Daoy (cell line): ENCODE data around the gene MRPL47. TPM values are rescaled to one million over a fixed set of nuclear protein-coding genes. Genes with fewer than 3 reads are reported as not detected.

Experiments
- DNase-seq: peaks from one replicate; pipeline ENCODE4 v3.0.0-alpha.2; 2015; ENCODE audit warnings: low read depth
- total RNA-seq: library from RNA; depleted of rRNA; stranded (reverse); fragments of >200 nt; shearing (Covaris generic); gene quantifications from 2 replicates; pipeline ENCODE4 v1.2.3, GENCODE V29; 2014; rRNA removed

MRPL47 gene
- total RNA-seq, 1 experiment from 2014 or later = 123 TPM

DNA sequence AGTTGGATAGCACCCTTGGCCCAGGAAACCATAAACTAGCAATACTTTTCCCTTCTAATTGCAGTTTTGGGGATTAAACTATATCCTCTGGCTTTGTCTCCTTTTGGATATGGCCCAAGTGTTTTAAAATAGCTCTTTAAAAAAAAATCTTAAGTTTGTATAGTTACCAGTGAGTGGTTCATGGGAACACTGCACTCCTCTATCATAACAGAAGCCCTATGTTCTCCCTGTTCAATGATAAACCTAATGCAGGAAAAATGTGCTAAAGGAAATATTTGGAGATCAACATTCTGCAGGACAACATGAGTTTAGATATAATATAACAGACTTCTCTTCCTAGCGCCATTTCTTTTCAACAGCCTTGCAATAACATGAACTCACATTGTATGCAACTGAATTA, 13.1 kb downstream of the MRPL47 start:
- no peak for DNase-seq

DNA sequence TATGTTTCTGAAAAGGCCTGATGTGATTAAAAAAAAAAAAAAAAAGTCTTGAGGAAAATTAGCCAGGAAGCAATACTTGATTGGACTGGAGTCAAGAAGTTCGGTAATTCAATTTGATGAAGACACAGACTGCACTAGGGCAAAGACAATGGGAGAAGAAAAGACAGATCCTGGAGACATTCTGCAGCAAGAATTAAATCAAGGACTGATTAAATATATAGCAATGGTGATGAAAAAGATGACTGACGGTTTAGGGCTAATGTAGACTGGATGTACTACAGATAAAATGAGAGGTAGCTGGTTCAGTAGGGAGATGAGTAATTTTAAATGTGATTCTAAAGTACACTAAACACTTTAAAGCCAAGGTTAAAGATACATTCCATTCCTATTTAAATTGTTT, 13.8 kb downstream of the MRPL47 start:
- no peak for DNase-seq

DNA sequence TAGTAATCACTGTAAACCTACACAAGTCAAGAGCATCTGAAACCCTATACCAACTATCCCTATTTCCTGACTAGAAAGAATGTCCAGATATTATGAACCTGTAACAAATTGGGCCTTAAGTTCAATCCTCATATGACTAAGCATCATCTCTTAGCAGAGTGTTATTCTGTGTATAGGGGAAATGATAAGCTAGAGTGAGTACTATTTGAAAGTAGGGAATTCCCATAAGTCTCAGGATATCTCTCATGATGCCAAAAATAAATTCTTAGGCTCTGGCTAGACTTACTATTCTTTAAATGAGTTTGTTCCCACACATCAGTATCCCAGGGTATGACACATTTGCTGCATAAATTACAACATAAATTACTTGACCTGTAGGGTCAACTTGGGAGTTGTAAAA, 15.3 kb downstream of the MRPL47 start:
- no peak for DNase-seq

- DNase-seq = no peak
Observed at GRCh38 chr3:179580992-179581391, 23.4 kb downstream of the MRPL47 start.

DNA sequence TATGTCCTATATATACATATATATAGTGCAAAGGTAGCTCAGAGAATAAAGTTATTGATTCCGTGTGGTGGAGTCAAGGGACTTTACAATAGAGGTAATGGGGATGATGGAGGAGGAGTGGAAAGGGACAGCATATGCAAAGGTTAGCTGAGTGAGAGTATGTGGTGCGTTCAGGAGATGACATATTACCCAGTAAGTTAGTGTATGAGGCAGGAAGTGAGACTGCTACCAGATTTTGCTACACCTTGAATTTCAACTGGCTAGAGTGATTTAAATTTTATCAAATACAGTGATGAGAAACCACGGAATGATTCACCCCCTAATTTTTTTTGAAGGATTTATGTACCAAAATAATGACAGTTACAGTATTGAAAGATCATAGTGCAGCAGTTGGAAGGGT, 38.9 kb downstream of the MRPL47 start:
- DNase-seq = no peak

GRCh38 chr3:179563271-179563783, 41.1 kb downstream of the MRPL47 start:
- DNase-seq = peak; percentile 82

DNA sequence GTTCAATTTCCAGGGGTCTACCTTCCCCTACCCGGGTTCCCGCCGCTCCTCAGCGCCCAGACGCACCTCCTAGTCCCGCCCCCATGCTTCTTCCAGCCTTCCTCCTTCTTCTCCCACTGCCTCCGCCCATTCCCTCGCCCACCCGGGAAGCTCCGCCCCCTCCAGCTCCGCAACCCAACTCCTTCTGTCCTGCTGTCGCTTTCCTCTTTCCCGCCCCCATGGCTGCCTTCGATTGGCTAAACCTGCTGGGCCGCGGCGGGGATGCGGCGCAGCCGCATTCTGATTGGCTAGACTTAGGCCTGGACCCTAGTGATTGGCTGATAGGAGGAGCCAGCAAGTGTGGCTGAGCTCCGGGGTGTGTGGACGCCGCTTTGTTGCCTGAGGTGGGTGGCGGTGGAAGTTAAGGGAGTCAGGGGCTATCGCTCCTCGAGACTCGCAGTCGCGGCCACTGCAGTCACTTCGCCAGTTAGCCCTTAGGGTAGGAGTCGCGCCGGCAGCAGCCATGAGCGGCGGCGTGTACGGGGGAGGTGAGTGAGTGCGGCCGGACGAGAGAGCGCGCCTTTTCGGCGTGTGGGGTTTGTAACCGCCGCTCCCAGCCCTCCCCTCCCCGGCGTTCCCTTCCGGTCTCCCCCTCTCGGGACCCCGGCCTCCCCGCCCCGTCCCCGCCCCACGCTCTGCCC, 41.7 kb downstream of the MRPL47 start, which contains the start of gene ACTL6A:
ACTL6A (plus strand) TSS at position 336 of the 680 bp plus-strand sequence; CDS start at position 503, 167 bp downstream.
- DNase-seq = peak; percentile 100

DNA sequence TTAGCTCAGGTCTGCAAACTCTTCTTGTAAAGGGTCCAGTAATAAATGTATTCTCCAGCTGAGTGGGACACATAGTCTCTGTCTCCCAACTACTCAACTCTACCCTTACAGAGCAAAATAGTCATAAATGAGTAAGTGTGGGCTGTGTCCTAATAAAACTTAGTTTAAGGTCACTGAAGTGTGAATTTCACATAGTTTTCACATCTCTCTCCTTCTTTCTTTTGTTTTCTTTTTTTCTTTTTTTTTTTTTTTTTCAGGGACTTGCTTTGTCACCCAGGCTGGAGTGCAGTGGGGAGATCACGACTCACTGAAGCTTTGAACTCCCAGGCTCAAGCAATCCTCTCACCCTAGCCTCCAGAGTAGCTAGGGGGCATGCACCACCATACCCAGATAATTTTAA, 43.6 kb downstream of the MRPL47 start:
- DNase-seq = no peak

DNA sequence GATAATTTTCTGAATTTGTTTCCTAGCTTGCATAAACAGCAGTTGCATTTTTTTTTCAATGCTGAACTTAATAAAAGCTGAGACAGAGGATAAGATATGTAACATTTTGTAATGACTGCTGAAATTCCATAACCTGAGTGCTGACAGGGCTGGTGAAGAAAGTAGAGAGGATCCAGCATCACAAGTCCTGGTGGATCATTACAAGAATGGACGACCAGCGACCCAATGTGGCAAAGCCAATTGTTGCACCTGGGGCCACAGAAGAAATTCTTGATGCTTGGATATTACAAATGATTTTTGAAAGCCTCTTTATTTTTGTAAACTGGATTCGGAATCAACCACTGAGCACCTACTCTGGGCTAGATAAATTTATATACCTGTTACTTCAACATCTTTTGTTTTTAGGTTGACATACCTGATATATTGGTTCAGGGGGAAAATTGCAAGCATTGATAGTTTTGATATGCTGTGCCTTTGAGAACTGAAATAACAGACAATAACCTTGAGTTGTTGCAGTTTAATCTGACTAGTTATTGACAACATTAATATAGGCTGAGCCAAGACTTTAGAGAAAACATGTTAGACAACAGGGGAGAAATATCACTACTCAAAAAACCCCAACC, 45.6 kb downstream of the MRPL47 start:
- DNase-seq = peak; percentile 68

GRCh38 chr3:179551349-179552105, 52.9 kb downstream of the MRPL47 start:
- DNase-seq = no peak

DNA sequence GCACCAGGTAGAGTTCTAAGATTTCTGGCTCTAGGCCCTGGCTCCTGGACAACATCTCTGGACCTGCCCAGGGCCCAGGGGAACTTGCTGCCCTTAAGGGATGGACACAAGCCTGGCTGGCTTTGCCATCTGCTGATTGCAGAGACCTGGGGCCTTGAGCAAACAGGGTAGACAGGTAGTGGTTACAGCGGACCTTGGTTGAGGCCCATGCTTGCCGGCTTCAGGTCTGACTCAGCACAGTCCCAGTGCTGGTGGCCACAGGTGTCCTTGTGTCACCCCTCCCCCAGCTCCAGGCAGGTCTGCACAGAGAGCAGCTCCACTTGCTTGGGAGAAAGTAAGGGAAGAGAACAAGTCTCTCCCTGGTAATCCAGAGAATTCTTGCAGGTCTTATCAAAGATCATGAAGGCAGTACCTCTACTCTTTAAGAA, 57.6 kb downstream of the MRPL47 start:
- DNase-seq = no peak

- peak; percentile 24 for DNase-seq
Observed at GRCh38 chr3:179544981-179545645, 59.3 kb downstream of the MRPL47 start.

DNA sequence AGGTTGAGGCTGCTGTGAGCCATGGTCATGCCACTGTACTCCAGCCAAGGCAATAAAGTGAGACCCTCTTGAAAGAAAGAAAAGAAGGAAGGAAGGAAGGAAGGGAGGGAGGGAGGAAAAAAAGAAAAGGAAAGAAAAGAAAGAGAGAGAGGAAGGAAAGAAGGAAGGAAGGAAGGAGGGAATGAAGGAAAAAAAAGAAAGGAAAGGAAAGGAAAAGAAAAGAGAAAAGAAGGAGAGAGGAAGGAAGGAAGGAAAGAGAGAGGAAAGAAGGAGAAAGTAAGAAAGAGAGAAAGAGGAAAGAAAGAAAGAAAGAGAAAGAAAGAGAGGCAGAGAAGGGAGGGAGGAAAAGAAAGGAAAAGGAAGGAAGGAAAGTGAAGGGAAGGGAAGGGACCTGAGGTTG, 62.1 kb downstream of the MRPL47 start:
- DNase-seq = no peak

DNA sequence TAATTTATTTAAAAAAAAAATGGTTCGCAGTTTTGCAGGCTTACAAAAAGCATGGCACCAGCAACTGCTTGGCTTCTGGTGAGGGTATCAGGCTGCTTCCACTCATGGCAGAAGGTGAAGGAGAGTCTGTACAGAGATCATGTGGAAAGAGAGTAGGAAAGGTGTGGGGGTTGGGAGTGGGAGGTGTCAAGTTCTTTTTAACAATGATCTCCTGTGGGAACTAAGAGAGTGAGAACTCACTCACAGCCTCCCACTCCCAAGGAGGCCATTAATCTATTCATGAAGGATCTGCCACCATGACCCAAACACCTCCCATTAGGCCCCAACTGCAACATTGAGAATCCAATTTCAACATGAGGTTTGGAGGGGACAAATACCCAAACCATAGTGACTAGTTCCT, 62.8 kb downstream of the MRPL47 start:
- DNase-seq = no peak

- DNase-seq = no peak
Observed at GRCh38 chr3:179541094-179541493, 63.3 kb downstream of the MRPL47 start.

Other genes with a start within 250 kb of the MRPL47 start
- gene GNB4, start 153.2 kb downstream of the MRPL47 start, total RNA-seq = 42.4 and 47.8 TPM in 2 replicates
- gene ACTL6A, start 41.7 kb downstream of the MRPL47 start, total RNA-seq = 288 and 441 TPM in 2 replicates
- 243 and 278 TPM in 2 replicates for gene NDUFB5, start 156 bp upstream of the MRPL47 start, total RNA-seq
- 6.5 and 14.1 TPM in 2 replicates for gene USP13, start 48.4 kb upstream of the MRPL47 start, total RNA-seq